ENCODE results near the gene CR2.

The CR2 gene

DNA sequence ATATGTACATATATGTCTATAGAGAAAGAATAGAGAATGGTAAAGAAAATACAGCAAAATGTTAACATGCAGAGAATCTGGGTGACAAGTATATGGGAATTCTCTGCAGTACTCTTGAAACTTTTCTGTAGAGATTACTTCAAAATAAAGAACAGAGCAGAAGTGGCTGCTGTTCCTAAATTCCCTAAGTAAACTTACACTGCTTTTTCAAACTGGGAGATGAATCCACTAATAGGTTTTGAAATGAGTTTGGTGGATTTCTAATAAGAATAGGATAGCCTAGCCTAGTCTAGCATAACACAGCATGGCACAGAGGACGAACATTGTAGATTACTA lies 450 bp upstream of the CR2 start:
- no peak for DNase-seq

DNA sequence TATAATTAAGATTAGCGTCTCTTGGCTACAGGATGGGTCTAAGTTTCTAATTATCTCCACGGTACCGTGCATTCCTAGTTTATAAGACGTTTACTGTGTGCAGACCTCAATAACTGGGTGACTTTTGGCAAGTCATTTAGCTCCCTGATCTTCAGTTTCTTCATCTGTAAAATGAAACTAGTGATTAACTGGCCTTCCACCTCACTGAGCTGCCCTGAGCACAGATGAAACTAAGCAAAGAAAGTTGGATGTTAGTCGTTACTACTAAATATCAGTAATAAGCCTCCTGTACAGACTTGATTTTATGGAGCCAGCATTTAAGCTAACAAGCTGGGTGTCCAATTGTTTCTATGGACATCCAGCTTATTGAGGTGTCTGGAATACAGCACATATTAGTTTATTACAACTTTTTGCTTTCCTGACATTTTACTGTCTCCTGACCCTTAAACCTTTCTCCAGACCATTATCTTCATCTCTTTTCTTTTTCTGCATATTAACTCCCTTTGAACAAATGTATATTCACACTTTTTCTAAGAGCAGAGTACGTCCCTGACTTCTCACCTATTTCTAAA lies 1.1 kb downstream of the CR2 start:
- DNase-seq, result no peak

DNA sequence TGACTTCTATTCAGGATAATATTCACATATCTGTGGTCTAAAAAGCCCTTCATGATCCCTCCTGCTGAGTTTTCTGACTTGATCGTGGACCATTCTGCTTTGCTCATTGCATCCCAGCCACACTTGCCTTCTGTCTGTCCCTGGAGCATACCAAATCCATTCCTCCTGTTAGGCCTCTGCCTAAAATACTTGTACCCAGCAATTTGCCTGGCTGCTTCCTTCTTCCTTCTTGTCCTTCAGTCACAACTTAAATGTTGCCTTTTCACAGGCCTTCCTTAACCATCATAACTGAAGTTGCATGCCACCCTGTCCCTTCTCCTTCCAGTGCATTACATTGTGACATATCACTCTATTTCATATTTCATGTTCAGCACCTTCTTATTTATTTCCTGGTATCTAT lies 4.3 kb downstream of the CR2 start:
- DNase-seq, result no peak

DNA sequence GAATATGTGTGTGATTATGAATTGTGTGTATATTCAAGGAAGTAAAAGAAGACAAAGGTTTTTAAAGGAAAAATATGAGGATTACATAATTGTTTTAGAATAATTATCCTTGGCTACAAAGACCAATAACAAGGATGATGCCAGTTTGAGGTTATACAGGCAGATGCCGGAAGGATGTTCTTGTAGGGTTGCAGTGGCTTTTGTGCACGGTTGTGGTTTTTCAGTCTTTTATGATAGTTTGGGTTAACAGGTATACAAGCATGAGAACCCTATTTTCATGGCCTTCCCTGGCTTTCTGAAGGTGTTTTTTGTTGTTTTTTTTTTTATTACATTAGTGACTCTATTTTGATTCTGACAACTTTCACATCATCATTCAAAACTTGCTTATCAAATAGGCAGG lies 4.9 kb downstream of the CR2 start:
- DNase-seq, result no peak

DNA sequence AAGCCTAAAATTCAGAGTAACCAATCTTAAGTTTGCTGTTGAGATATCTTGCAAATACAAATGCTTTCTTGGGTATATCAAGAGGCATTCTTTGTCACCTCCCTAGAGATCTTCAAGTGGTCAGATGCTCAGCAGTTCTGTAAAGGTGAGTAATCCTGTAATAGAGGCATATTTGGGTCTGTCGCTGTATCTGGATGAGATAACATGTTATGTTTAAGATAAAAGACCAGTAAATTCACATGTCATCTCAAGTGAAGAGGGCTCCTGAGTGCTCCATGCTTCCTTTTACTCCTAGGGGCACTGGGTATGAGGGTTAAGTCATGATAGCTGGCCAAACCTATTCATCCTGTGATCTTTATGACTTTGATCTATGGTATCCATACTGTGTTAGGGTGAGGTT lies 7.5 kb downstream of the CR2 start:
- DNase-seq, result no peak

DNA sequence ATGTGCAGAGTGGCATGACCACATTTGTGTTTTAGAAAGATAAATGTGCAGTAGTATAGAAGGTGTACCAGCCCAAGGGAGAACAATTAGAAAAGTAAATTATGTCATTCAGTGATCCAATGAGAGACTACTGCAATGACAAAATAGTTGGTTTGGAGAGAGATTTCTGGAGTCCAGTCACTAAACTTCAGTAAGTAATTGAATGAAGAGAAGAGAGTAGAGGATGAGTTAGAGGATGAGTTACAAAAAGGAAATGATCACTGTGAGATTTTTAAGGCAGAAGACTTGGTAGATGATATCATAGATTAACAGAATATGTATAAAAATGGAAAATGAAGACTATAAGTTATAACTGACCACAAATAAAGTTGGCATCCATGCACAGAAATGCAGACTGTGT lies 8.4 kb downstream of the CR2 start:
- no peak for DNase-seq

DNA sequence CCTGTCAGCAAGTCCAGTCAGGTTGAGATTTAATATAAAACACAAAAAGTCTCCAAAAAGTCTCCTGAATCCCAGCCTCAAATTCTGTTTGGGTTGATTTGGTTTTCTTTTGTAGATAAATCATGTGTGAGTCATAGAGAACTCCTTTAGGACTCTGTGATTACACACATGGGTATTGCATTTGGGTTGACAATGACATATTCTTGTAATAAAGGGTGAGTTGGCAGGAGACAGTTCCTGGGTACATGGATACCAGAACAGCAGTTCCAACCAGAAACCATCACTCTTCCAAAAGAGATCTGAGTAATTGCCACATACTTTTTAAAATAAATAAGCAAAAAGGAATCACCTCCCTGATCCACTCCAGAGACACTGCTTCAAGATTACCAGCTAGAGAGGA lies 8.9 kb downstream of the CR2 start:
- peak; percentile 24 for DNase-seq

DNA sequence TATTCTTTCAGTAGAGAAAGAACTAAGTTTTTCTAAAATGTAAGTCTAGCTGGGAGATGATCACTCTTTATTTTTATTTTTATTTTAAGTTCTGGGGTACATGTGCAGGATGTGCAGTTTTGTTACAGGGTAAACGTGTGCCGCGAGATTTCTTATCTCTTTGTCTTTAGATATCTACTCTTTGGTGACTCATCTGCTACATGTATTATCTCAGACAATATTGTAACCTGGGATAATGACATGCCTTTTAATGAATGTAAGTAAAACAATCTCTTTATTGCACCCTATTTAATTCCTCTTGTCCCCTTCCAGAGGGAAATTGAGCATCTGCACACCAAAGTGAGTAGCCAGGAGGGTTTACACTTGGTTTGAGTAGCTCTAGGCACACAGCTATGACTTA lies 9.4 kb downstream of the CR2 start:
- DNase-seq, result no peak

DNA sequence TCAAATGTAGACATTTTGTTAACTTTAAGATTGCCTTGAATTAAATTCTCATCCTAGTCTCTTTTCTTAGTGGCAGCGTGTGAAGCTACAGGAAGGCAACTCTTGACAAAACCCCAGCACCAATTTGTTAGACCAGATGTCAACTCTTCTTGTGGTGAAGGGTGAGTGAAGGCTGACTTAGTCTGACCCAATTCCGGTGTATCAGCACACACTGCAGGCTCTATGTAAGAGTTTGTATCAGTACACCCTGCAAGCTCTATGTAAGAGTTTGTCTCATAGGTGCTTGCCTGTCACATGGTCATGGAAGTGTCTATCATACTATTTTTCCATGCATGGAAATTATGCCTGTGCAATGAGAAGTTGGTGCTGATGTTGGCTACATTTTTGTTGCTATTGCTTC lies 16.8 kb downstream of the CR2 start:
- DNase-seq, result no peak

DNA sequence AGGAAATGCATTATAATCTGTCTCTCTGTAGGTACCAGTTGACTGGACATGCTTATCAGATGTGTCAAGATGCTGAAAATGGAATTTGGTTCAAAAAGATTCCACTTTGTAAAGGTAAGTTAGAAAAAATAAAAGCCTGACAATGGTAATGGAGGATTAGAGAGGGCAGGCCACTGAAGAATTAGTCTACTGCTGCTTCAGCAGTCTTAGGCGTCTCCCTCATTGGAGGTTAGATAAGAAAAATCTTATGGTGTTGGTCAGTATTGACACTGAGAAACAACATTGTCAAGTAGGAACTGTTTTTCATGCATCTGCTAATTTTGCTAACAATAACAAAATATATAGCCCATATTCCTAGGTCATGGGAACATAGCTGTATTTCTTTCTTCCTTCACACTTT lies 20.1 kb downstream of the CR2 start:
- DNase-seq, result no peak

DNA sequence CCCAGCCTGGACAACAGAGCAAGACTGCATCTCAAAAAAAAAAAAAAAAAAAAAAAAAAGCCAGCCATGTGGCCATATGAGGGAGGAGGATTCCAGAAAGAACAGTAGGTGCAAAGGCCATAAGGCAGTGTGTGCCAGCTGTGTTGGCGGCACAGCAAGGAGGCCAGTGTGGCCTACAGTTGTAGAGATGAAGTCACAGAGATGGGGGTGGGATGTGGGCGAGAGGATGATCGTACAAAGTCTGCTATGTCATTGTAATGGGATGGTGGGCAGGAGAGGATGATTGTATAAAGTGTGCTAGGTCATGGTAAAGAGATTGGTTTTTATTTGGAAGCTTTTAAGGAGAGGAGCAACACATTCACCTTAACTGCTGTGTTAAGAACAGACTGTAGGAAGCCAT lies 32.1 kb downstream of the CR2 start:
- DNase-seq, result peak; percentile 25

DNA sequence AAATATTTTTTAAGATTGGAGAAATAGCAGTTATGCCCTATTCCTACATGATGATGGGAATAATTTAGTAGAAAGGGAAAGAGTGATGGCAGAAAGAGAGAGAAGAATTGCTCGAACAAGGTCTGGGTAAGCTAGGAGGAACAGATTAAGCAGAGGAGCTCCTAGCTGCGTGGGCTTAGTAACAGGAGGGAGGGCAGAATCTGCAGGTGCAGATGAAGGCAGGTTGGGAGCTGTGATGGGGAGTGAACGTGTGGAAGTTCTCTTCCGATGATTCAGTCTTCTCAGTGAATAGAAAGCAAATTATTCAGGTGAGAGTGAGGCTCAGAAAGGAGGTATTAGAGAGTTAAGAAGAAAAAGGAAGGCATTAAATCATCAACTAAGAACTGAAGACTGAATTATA lies 33.5 kb downstream of the CR2 start:
- DNase-seq, result no peak

DNA sequence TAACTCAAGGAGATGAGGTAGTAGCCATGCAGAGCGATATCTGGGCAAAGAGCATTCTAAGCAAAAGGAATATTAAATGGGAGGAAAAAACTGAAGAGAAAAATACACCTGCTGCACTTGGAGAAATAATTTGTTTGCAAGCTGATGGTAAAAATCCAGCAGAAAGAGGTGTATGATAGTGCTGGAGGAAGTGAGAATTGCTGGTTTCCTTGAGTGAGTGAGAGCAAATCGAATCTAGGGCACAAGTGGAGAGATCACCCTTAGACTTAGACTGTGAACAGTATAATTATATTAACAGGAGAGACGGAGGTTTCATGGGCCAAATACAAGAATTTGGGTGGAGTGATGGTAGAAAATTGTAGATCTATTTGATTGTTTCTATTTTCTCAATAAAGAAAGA lies 39.1 kb downstream of the CR2 start:
- no peak for DNase-seq

DNA sequence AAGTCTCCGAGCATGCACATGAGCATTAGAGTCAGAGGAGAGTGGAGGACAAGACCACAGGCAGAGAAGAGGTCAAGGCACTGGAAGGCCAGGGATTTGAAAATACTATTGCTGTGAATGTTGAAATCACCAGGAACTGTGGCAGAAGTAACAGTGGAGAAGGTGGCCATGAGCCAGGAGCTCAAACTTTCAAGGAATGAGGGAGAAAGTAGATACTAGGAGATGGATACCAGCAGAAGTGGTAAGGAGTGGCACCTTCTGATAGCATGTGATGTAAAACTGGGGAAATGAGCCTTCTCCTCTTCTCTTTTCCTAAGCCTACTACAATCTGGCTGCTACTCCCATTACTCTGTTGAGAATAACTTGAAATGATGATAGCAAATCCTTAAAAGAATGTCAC lies 40.0 kb downstream of the CR2 start:
- no peak for DNase-seq

DNA sequence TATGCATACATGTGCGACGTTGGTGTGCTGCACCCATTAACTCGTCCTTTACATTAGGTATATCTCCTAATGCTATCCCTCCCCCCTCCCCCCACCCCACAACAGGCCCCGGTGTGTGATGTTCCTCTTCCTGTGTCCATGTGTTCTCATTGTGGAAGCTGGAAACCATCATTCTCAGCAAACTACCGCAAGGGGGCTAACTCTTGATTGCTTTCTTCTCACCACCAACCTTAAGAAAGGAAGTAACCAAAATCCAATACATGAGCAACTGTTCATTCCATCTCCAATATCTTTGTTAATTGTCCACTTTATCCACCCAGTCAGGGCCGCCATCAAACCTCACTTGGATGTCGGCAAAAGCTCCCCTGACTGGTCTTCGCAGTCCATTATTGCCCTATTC lies 41.2 kb downstream of the CR2 start:
- DNase-seq, result peak; percentile 22

DNA sequence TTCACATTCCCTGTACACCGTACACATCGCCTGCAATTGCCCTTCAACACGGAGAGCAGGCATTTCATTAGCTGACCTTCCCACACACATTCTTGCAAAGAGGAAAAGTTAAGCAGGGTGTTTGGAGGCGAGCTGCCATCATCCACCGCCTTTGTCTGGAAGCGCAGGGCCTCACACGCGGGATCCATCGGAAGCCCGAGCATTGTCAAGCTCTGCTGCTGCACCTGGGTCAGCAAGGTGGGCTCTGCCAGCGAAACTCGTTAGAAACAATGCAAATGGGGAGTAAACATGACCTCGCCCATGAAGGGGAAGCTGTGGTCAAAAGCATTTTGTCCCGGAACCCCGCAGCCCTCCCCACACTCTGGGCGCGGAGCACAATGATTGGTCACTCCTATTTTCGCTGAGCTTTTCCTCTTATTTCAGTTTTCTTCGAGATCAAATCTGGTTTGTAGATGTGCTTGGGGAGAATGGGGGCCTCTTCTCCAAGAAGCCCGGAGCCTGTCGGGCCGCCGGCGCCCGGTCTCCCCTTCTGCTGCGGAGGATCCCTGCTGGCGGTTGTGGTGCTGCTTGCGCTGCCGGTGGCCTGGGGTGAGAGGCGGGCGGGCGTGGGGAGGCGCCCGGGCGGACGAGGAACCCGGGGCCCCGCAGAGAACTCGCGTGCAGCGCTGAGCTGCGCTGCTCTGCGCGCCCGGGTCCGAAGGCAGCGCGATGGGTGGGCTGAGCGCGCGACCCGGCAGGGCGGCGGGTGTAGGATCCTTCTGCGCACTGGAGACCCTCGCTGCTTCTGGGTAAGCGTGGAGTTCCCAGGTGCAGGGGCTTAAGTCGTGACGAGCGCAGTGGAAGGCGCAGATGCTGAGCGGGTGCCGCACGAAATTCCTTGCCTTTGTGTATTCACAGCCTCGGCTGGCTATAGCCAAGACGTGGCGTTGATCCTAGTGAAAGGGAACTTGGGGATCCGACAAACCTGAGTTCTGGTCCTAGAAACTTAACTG lies 42.0 kb downstream of the CR2 start, which contains the start of gene CR1:
Gene CR1 (plus strand): TSS at position 357 of the 992 bp plus-strand sequence. CDS start 111 bp downstream, at position 468.
- peak; percentile 69 for DNase-seq

DNA sequence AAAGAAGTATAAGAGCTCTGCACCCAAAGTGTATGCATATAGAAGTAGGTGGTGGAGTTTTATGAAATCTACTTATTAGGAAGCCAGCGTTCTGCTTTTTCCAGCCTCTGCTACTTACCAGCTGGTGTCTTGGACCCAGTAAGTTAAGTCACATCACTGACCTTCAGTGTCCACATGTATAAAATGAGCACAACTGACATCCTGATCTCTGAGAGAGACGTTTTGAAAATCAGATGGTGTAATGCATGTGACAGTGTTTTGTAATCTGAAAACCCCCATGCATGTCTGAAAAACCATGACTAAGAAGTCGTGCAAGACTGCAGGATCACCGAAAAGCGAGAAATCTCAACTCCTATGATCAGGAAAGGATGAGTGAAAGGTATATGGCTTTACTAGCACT lies 43.8 kb downstream of the CR2 start:
- DNase-seq, result peak; percentile 91

DNA sequence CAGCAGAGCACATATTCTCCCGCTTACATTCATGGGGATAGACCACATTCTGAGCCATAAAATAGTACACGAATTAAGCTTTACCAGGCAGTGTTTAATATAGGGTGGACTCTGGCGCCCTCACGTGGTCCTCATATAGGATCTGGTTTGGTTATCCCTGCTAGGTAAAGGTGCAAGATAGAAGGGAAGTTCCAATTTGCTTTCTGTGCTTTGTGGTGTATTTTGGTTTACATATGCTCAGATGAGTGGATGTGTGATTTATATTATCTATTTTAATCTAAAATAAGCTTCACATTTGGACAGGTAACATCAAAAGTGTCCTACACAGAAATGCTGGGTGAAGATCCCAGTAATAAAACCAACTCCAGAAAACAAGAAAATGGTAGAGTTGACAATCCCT lies 45.4 kb downstream of the CR2 start:
- peak; percentile 82 for DNase-seq

DNA sequence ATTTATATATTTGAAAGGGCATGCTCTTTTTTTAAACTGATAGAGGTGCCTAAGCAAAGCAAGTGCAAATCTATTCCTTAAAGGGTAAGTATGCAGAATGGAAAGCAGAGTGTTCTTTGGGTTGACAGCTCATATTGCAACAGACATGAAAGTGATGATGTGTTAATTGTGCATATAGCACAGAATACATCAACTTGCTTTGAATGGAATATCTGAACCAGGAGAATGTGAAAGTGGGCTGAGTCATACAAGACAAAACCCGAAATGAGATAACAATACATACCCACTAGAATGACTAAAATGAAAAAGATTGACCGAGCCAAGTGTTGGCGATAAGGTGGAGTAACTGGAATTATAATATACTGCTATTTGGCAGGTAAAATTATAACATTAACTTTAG lies 46.2 kb downstream of the CR2 start:
- peak; percentile 32 for DNase-seq

DNA sequence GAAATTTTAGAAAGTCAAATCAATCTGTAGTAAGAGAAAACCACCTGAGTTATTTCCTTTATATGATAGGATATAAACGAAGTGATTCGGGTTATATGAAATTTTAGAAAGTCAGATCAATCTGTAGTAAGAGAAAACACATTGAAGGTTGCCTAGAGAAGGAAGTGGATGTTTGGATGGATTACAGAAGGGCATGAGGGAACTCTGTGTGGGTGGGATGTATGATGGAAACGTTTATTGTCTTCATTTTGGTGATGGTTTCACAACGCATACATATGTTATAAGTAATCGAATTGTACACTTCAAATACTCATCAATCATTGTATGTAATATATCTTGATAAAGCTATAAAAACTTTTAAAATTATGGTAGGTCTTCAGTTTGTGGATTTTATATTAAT lies 46.9 kb downstream of the CR2 start:
- peak; percentile 37 for DNase-seq

DNA sequence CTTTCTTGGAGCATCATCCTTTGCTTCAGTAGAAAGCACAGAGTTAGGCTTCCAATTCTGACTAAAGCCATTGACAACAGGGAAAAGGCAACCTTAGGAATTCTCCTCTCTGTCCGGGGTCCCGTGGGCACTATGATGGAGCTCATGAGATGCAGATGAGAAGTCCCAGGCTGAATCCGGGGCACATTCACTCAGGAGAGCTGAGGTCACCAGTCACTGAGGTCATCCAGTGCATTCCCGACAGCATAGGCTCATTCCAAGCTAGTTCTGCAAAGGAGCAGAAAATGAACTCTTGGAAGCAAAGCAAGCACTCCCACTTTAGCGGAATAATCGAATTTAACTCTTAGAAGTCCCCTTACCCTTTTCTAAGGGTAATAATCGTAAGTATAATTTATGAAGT lies 48.6 kb downstream of the CR2 start:
- no peak for DNase-seq

DNA sequence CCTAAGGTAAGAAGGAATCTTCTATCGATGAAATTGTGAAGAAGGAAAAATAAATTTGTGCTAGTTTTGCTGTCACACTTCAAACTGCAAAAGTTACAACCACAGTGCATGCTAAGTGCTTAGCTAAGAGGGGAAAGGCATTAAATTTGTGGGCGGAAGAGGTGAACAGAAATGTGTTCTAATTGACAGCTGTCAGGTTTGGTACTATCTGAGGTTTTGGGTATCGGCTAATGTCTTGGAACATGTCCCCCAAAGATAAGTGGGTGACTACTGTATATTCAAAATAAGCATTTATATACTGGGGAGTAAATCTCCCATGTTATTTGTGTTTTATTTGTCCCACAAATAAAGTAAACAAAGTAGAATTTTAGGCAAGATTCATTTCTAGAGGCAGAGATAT lies 49.8 kb downstream of the CR2 start:
- no peak for DNase-seq

DNA sequence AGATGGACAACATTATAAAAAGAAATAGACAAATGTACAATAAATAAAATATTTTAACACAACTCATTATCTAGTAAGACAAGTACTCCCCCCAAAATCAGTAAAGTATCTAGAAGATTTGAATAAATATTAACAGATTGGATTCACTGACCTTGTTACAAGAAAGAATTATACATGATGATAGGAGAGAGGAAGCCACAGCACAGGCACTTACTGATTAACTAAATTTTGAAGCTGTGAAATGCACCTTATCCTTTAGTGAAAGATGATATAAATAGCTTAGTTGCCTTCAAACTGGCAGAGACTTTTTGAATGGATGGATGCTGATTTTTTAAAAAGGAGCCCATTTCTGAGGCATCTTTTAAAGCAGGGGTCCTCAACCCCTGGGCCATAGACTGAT lies 50.3 kb downstream of the CR2 start:
- no peak for DNase-seq

DNA sequence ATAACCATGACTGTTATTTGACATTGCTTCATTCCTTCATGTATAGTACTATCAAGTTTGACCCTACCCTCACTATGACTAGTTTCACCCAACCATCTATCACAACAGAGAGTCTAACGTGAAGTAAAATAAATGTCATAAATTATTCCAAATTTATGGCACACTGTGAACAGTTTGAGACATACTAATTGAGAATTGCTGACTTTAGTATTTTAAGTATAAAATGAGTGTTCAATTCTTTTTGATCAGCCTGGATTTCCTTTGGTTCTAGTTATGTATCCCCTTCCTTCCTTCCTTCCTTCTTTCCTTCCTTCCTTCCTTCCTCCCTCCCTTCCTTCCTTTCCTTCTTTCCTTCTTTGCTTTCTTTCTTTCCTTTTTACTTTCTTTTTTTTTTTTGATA lies 56.3 kb downstream of the CR2 start:
- DNase-seq, result no peak

DNA sequence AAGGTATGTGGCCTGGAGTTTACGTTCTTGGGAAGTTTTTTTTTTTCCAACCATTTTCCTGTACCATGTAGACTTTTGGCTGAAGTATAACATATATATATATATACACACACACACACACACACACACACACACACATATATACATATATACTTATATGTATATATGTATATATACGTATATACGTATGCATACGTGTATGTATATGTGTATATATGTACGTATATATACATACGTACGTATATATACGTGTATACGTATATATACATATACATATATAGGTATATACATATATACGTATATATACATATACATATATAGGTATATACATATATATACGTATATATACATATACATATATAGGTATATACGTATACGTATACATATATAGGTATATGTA lies 60.8 kb downstream of the CR2 start:
- no peak for DNase-seq

All from suppressor macrophage treated with lipopolysaccharide for 4 hours (primary cell).